ENCODE measurements around the gene GGTLC3. TPM values are rescaled to one million over a fixed set of nuclear protein-coding genes. Genes with fewer than 3 reads are reported as not detected.
"Not testable (repeated sequence)": the region's sequence is repeated elsewhere in the genome, so short reads cannot be mapped to it uniquely, and the experiment has no call there.

GGTLC3 gene
- total RNA-seq, 1 donor from 2014 or later: not detected

DNA sequence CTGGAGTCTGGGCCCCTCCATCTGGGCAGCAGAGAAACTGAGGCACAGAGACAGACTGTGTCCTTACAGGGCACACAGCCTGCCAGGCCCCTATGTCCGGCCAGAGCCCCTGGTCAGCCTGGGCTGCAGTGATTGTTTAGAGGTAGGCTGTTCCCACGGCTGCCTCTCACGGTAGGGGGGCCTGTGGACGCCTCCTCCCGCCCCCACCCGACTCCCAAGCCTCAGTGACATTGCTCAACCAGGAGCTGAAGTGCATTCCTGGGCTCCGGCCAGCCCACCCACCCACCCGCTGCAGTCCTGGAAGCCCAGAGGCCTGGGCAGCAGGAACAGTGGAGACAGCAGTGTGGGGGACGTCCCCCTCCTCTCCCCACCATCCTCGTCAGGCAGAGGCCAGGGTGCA is 4.5 kb downstream of the GGTLC3 start:
- DNase-seq: not testable (repeated sequence)

DNA sequence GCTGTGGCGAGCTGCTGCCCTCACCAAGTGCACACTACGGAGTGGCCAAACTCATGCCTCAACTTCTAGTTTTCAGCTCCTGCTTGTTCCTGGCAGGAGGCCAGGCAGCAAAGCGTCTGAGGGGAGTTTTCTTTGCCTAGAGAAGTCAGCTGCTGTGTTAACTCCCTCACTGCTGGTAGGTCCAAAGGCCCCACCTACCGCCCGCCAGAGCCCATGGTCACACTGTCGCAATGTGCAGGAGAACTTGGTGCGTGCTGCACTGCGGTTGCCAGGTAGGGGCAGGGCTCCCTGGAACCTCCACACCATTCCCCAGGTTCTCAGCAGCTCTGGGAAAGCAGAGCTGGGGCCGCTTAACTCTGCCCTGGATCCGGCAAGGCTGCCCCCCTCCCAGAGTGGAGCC is 5.6 kb downstream of the GGTLC3 start:
- DNase-seq: not testable (repeated sequence)

DNA sequence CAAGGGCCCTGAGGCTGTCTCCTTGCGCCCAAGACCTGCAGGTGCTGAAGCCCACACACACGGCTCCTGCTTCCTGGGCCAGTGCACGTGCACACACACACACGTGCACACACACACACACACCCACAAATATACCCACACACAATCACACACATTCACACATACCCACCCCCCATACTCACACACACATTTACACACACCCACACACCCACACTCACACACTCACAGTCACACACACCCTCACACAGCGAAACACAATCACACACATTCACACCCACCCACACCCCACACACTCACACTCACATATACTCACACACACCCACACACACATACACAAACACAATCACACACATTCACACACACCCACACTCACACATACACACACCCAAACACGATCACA is 6.6 kb downstream of the GGTLC3 start:
- DNase-seq: not testable (repeated sequence)

- DNase-seq: not testable (repeated sequence)
These were observed 21.7 kb downstream of the GGTLC3 start for GRCh38 chr22:18496227-18496626.

Other genes with a start within 250 kb of the GGTLC3 start
- 0.94 TPM for gene TMEM191B, start 9.6 kb upstream of the GGTLC3 start, total RNA-seq
- gene RIMBP3, start 93.8 kb upstream of the GGTLC3 start, total RNA-seq: 1.6 TPM

Measured in occipital lobe (tissue), 2 donors.